Progenitor cell of endocrine pancreas (in vitro differentiated cells): Measurements from ENCODE around the gene PRICKLE3. TPM values are rescaled to one million over a fixed set of nuclear protein-coding genes. Genes with fewer than 3 reads are reported as not detected.
A peak's percentile ranks its signal among the peaks of the same experiment; 100 is the strongest.

Experiments
- DNase-seq: peaks from one replicate; pipeline ENCODE4 v3.0.0; 2021; ENCODE audit warnings: low spot score; ENCODE audit not compliant: unreplicated experiment
- H3K27ac Mint-ChIP-seq: 2 replicates; pipeline ENCODE4 v1.8.0; 2021; ENCODE audit warnings: mild to moderate bottlenecking, moderate library complexity, mixed read lengths
- H3K27me3 Mint-ChIP-seq: 2 replicates; pipeline ENCODE4 v1.8.0; 2021; ENCODE audit warnings: mixed read lengths
- H3K36me3 Mint-ChIP-seq: 2 replicates; pipeline ENCODE4 v1.8.0; 2022; ENCODE audit warnings: mixed read lengths; ENCODE audit not compliant: insufficient read depth
- H3K4me1 Mint-ChIP-seq: 2 replicates; pipeline ENCODE4 v1.8.0; 2021; ENCODE audit warnings: low read depth, mixed read lengths
- H3K4me3 Mint-ChIP-seq: 2 replicates; pipeline ENCODE4 v1.8.0; 2021; ENCODE audit warnings: low read depth, mild to moderate bottlenecking, moderate library complexity, mixed read lengths
- H3K9me3 Mint-ChIP-seq: 2 replicates; pipeline ENCODE4 v1.8.0; 2021; ENCODE audit warnings: low read depth, mixed read lengths
- total RNA-seq: library from RNA; stranded (reverse); gene quantifications from 2 replicates; pipeline ENCODE4 v1.2.1, GENCODE V29; 2021
- TF ChIP-seq, protein P1 (sequence below): fragments of 200-600 bp; sonication (generic); IDR thresholded peaks from one replicate; pipeline ENCODE4 v1.5.0; 2021; ENCODE audit warnings: antibody characterized with exemption, mild to moderate bottlenecking; ENCODE audit not compliant: unreplicated experiment

The PRICKLE3 gene
- total RNA-seq, 1 donor from 2014 or later, result 6.2 TPM

DNA sequence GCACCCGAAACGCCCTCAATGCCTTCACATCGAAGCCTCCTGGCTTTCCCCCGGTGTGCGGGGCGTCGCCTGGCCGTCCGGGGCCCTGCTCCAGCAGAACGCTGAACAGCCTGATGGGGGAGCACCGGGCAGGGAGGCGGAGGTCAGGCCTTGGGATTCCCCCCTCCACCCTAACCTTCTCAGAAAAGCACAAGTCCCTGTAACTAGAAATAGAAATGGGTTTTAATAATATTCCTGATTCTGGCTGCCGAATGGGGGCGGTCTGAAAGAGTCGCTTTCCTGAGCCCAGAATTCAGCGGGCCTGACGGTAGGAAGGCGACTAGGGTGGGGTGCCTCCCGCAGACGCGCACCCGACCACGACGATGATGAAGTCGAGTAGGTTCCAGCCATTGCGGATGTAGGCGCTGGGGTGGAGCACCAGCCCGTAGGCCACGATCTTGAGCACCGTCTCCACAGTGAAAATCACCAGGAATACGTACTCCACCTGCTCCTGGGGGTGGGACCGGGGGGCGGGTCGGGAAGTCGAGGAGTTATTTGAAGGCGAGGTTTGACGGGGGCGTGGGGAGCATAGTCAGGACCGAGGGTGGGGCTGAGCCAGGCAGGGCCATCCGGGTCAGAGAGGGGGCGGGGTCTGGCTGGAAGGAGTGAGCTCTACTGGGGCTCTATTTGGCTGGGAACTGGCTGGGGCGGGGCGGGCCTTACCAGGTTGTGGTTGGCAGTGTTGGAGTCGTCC is 44.5 kb upstream of the PRICKLE3 start:
- Mint-ChIP-seq H3K9me3 (peaks cover 10% of the 10 kb centered on the region), H3K4me3 (peak overlapping the region; percentile 69)

DNA sequence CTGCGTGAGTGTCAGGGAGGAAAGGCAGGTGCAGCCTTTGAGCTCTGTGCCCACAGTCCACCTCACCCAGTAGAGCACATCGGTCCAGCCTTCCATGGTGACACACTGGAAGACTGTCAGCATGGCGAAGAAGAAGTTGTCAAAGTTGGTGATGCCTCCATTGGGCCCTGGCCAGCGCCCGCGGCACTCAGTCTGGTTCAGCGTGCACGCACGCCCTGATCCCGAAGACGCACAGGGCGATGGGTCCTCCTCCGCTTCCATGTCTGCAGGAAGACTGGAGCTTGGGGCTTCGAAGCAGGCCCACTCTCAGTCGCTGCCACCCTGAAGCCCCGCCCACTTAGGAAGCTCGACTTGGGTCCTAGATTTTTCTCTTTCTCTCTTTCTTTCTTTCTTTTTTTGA is 42.0 kb upstream of the PRICKLE3 start:
- no peak for DNase-seq
- H3K4me3 Mint-ChIP-seq, result no peak overlapping the region
- no peaks in the 10 kb centered on the region for H3K36me3 Mint-ChIP-seq
- H3K27me3 Mint-ChIP-seq, result peaks cover 18% of the 10 kb centered on the region
- H3K4me1 Mint-ChIP-seq, result no peaks in the 10 kb centered on the region
- TF ChIP-seq, protein P1, sequence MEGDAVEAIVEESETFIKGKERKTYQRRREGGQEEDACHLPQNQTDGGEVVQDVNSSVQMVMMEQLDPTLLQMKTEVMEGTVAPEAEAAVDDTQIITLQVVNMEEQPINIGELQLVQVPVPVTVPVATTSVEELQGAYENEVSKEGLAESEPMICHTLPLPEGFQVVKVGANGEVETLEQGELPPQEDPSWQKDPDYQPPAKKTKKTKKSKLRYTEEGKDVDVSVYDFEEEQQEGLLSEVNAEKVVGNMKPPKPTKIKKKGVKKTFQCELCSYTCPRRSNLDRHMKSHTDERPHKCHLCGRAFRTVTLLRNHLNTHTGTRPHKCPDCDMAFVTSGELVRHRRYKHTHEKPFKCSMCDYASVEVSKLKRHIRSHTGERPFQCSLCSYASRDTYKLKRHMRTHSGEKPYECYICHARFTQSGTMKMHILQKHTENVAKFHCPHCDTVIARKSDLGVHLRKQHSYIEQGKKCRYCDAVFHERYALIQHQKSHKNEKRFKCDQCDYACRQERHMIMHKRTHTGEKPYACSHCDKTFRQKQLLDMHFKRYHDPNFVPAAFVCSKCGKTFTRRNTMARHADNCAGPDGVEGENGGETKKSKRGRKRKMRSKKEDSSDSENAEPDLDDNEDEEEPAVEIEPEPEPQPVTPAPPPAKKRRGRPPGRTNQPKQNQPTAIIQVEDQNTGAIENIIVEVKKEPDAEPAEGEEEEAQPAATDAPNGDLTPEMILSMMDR, result no peak
- no peak overlapping the region for H3K27ac Mint-ChIP-seq
- peaks cover 19% of the 10 kb centered on the region for H3K9me3 Mint-ChIP-seq

More for the DNA sequence above, 44.5 kb upstream of the PRICKLE3 start:
- Mint-ChIP-seq H3K27ac (no peak overlapping the region), H3K4me1 (peaks cover 2% of the 10 kb centered on the region), H3K27me3 (peaks cover 5% of the 10 kb centered on the region), H3K36me3 (peaks cover 1% of the 10 kb centered on the region)
- TF ChIP-seq, protein P1, result peak; percentile 21
- DNase-seq, result peak; percentile 20

DNA sequence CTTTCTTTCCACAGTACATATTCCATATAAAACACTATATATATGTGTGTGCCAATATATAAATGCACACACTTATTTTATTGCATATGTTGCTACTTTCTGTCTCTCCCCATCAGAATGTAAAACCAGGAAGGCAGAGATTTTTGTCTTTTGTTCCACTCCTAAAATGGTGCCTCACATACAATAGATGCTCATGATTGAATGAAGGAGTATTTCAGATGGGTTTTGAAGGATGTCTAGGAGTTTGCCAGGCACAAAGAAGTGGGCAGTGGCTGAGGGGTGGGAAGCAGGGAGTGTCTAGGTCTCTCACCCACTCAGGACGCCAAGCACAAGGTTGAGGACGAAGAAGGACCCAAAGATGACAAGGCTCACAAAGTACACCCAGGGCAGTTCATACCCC is 41.6 kb upstream of the PRICKLE3 start:
- peaks cover 23% of the 10 kb centered on the region for H3K9me3 Mint-ChIP-seq
- H3K4me1 Mint-ChIP-seq, result no peaks in the 10 kb centered on the region
- H3K27ac Mint-ChIP-seq, result no peak overlapping the region
- DNase-seq, result no peak
- TF ChIP-seq, protein P1, result no peak
- H3K36me3 Mint-ChIP-seq, result no peaks in the 10 kb centered on the region
- H3K4me3 Mint-ChIP-seq, result no peak overlapping the region
- peaks cover 22% of the 10 kb centered on the region for H3K27me3 Mint-ChIP-seq

DNA sequence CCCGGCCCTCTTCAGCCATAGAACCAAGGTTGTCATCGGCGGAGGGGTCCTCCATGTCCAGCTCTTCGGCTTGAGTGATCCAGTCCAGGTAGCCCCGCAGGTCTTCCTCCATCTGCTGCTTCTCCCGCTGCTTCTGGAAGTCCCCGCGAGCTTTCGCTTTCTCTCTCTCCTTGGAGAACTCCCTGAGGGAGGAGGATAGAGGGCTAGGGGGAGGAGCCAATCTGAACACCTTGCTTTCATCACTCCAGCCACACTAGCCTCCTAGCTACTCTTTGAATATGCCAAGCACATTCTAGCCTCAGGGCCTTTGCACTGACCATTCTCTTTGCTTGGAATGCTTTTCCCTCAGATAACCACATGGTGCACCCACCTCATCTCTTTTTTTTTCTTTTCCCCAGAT is 40.8 kb upstream of the PRICKLE3 start:
- DNase-seq, result no peak
- Mint-ChIP-seq H3K27me3 (peaks cover 23% of the 10 kb centered on the region), H3K36me3 (peaks cover under 1% of the 10 kb centered on the region), H3K9me3 (peaks cover 29% of the 10 kb centered on the region), H3K4me1 (no peaks in the 10 kb centered on the region), H3K27ac (no peak overlapping the region), H3K4me3 (no peak overlapping the region)
- TF ChIP-seq, protein P1, result no peak

DNA sequence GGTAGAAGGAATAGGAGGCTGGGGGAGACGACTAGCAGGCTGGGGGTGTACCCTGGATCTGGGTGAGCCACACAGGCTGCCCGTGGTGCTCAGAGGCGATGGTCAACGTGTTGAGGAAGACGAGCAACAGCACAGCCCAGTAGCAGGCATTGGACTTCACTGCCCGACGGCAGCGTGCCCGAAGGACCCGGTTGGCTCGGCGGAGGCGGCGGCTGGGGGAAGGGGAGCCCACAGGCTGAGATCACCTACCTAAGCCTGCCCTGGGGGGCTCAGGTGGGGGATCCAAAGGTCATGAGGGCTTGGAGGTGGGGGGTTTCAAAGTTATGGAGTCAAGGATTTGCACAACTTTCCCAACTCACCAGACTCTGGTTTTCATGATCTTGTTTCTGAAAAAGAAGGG is 39.7 kb upstream of the PRICKLE3 start:
- TF ChIP-seq, protein P1, result no peak
- DNase-seq, result no peak
- H3K4me3 Mint-ChIP-seq, result no peak overlapping the region
- H3K4me1 Mint-ChIP-seq, result no peaks in the 10 kb centered on the region
- peaks cover 28% of the 10 kb centered on the region for H3K9me3 Mint-ChIP-seq
- peaks cover 1% of the 10 kb centered on the region for H3K36me3 Mint-ChIP-seq
- peaks cover 26% of the 10 kb centered on the region for H3K27me3 Mint-ChIP-seq
- no peak overlapping the region for H3K27ac Mint-ChIP-seq
